Karpas-422 (cell line): ENCODE data around the gene ASTN2. TPM values are rescaled to one million over a fixed set of nuclear protein-coding genes. Genes with fewer than 3 reads are reported as not detected.

Source experiments
- DNase-seq: peaks from one replicate; pipeline ENCODE4 v3.0.0-alpha.2; 2015
- H2AFZ ChIP-seq: fragments of 200-600 bp; sonication (generic); 2 replicates; pipeline ENCODE4 v1.6.1; 2014; ENCODE audit warnings: antibody characterized with exemption, low read length, mixed read lengths
- H3K27ac ChIP-seq: fragments of 200-600 bp; sonication (generic); 2 replicates; pipeline ENCODE4 v1.5.1; 2014; ENCODE audit warnings: mild to moderate bottlenecking, low read length, moderate library complexity
- H3K27me3 ChIP-seq: fragments of 200-600 bp; sonication (generic); 2 replicates; pipeline ENCODE4 v1.6.1; 2014; ENCODE audit warnings: low read length, mixed read lengths
- H3K36me3 ChIP-seq: fragments of 200-600 bp; sonication (generic); 2 replicates; pipeline ENCODE4 v1.6.1; 2014; ENCODE audit warnings: low read length, mixed read lengths; ENCODE audit not compliant: insufficient read depth
- H3K4me1 ChIP-seq: fragments of 200-600 bp; sonication (generic); 2 replicates; pipeline ENCODE4 v1.6.1; 2014; ENCODE audit warnings: mild to moderate bottlenecking, low read length, mixed read lengths
- H3K4me2 ChIP-seq: fragments of 200-600 bp; sonication (generic); 2 replicates; pipeline ENCODE4 v1.6.1; 2014; ENCODE audit warnings: low read length, low read depth, mild to moderate bottlenecking; ENCODE audit not compliant: poor library complexity, severe bottlenecking
- H3K4me3 ChIP-seq: fragments of 200-600 bp; sonication (generic); 2 replicates; pipeline ENCODE4 v1.5.1; 2014; ENCODE audit warnings: mild to moderate bottlenecking, antibody characterized with exemption, low read length, mixed read lengths
- H3K79me2 ChIP-seq: fragments of 200-600 bp; sonication (generic); 2 replicates; pipeline ENCODE4 v1.6.1; 2014; ENCODE audit warnings: mild to moderate bottlenecking, low read length, mixed read lengths
- H3K9ac ChIP-seq: fragments of 200-600 bp; sonication (generic); 2 replicates; pipeline ENCODE4 v1.6.0; 2014; ENCODE audit warnings: low read length
- H3K9me2 ChIP-seq: fragments of 200-600 bp; sonication (generic), shearing (Covaris generic); replicated peaks from 2 replicates; pipeline ENCODE4 v1.6.0; 2014; ENCODE audit warnings: mild to moderate bottlenecking, low read length, moderate library complexity; ENCODE audit not compliant: insufficient read depth
- H3K9me3 ChIP-seq: fragments of 300-700, 200-600 bp; sonication (generic); 2 replicates; pipeline ENCODE4 v1.6.1; 2014; ENCODE audit warnings: low read length, mixed read lengths
- H4K20me1 ChIP-seq: fragments of 200-600 bp; sonication (generic); 2 replicates; pipeline ENCODE4 v1.6.1; 2014; ENCODE audit warnings: mild to moderate bottlenecking, antibody characterized with exemption, low read length, low read depth; ENCODE audit not compliant: insufficient read depth
- total RNA-seq: library from RNA; depleted of rRNA; stranded (reverse); fragments of >200 nt; shearing (Covaris generic); gene quantifications from 2 replicates; pipeline ENCODE4 v1.2.3, GENCODE V29; 2014; ENCODE audit warnings: low replicate concordance

The ASTN2 gene
- total RNA-seq, 1 experiment from 2014 or later: 5.3 TPM

- H3K4me1 ChIP-seq: no peaks in the 10 kb centered on the region
- H3K9me3 ChIP-seq: no peaks in the 10 kb centered on the region
- no peaks in the 10 kb centered on the region for H3K27me3 ChIP-seq
- no peaks in the 10 kb centered on the region for H4K20me1 ChIP-seq
- H3K4me2 ChIP-seq: no peak overlapping the region
- no peaks in the 10 kb centered on the region for H3K9me2 ChIP-seq
- DNase-seq: no peak
- no peak overlapping the region for H3K4me3 ChIP-seq
- no peaks in the 10 kb centered on the region for H3K79me2 ChIP-seq
- H3K27ac ChIP-seq: no peak overlapping the region
- no peak overlapping the region for H2AFZ ChIP-seq
- H3K36me3 ChIP-seq: no peaks in the 10 kb centered on the region
- H3K9ac ChIP-seq: no peak overlapping the region
These were observed 693.4 kb downstream of the ASTN2 start for GRCh38 chr9:116721411-116721810.

DNA sequence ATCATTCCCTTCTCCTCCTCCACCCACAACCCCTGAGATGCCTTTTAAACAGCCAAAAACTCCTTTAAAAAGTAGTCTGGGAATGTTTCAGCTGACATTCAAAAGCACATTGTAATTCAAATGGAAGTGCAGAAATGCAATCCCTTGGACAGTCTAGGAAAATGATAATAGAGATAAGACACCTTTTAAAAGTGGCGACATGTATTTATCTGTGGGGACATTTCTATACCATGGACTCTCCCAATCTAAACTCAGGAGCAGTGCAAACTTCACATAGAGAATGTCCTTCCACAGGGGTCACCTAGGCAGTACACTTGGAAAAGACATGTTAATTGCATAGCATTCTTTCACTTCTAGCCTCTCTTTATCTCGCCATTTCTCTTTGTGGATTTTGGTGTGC is 694.7 kb downstream of the ASTN2 start:
- H3K4me3 ChIP-seq: no peak overlapping the region
- H3K9ac ChIP-seq: no peak overlapping the region

DNA sequence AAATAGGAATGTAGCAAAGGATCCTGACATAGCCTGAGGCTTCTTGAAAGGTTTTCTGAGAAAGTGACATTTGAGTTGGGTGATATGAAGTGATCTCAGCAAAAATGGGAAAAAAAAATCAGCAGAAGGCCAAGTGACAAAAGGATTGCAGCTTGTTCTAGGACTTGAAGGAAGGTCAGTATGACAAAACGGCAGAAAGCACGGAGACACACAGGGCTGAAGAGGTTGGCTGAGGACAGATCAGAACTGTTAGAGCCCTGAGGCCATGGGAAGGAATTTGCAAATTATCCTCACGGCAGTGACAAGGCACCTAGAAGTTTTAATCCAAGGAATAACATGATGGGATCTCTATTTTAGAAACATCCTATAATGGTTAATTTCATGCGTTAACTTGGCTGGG is 696.7 kb downstream of the ASTN2 start:
- Histone ChIP-seq H4K20me1 (no peaks in the 10 kb centered on the region), H2AFZ (no peak overlapping the region), H3K9me3 (no peaks in the 10 kb centered on the region), H3K9me2 (no peaks in the 10 kb centered on the region), H3K27me3 (no peaks in the 10 kb centered on the region), H3K4me2 (no peak overlapping the region), H3K9ac (no peak overlapping the region), H3K36me3 (no peaks in the 10 kb centered on the region), H3K4me1 (no peaks in the 10 kb centered on the region), H3K27ac (no peak overlapping the region), H3K4me3 (no peak overlapping the region), H3K79me2 (no peaks in the 10 kb centered on the region)
- no peak for DNase-seq

More for the DNA sequence above, 694.7 kb downstream of the ASTN2 start:
- no peaks in the 10 kb centered on the region for H3K79me2 ChIP-seq
- no peaks in the 10 kb centered on the region for H3K27me3 ChIP-seq
- no peaks in the 10 kb centered on the region for H3K36me3 ChIP-seq
- H3K27ac ChIP-seq: no peak overlapping the region
- H3K9me2 ChIP-seq: no peaks in the 10 kb centered on the region
- no peaks in the 10 kb centered on the region for H3K9me3 ChIP-seq
- no peak for DNase-seq
- H4K20me1 ChIP-seq: no peaks in the 10 kb centered on the region
- H3K4me1 ChIP-seq: no peaks in the 10 kb centered on the region
- H2AFZ ChIP-seq: no peak overlapping the region
- H3K4me2 ChIP-seq: no peak overlapping the region

DNA sequence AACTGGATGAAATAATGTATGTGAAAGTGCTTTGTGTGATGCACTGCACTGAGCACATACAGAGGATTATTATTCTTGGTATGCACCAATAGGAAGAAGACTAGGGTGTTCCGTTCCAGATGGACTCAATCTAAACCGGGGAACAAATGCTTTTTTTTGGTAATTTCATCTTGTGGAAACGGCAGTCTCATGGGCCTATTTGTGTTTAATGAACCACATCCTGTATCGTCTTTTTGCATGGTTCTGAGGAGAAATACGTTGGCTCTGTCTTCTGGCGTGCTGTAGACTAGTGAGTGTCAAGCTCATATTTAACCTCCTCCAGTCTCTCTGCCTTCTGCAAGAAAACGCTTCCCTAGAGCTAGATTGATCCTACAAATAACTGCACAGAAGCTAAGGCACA is 697.7 kb downstream of the ASTN2 start:
- Histone ChIP-seq H3K27ac (no peak overlapping the region), H4K20me1 (no peaks in the 10 kb centered on the region), H3K4me1 (no peaks in the 10 kb centered on the region), H3K27me3 (no peaks in the 10 kb centered on the region), H3K79me2 (no peaks in the 10 kb centered on the region), H3K9me2 (no peaks in the 10 kb centered on the region), H3K9ac (no peak overlapping the region), H3K9me3 (no peaks in the 10 kb centered on the region), H3K36me3 (no peaks in the 10 kb centered on the region), H3K4me3 (no peak overlapping the region), H3K4me2 (no peak overlapping the region), H2AFZ (no peak overlapping the region)
- no peak for DNase-seq

DNA sequence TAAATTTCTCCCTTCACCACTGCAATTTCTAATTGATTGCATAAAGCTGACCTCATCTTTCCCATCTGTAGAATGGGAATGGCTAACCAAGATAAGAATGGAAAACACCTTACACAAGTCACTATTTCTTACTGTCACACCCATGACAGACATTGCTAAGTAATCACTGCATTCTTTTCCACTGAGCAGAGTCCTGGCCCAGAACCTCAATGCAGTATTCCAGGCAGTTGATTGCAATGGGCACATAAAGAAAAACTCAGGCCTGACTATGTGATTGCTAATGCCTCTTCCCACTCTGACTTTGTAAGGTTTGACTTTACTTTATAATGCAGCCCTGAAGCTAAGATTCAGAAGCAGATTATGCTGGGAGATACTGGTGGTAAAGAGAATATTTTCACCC is 698.4 kb downstream of the ASTN2 start:
- no peak overlapping the region for H3K9ac ChIP-seq
- DNase-seq: no peak
- H3K4me1 ChIP-seq: no peaks in the 10 kb centered on the region
- H3K79me2 ChIP-seq: no peaks in the 10 kb centered on the region
- no peak overlapping the region for H2AFZ ChIP-seq
- no peaks in the 10 kb centered on the region for H3K36me3 ChIP-seq
- no peaks in the 10 kb centered on the region for H3K27me3 ChIP-seq
- H3K4me2 ChIP-seq: no peak overlapping the region
- H3K27ac ChIP-seq: no peak overlapping the region
- H3K4me3 ChIP-seq: no peak overlapping the region
- H3K9me2 ChIP-seq: no peaks in the 10 kb centered on the region
- no peaks in the 10 kb centered on the region for H3K9me3 ChIP-seq
- no peaks in the 10 kb centered on the region for H4K20me1 ChIP-seq

DNA sequence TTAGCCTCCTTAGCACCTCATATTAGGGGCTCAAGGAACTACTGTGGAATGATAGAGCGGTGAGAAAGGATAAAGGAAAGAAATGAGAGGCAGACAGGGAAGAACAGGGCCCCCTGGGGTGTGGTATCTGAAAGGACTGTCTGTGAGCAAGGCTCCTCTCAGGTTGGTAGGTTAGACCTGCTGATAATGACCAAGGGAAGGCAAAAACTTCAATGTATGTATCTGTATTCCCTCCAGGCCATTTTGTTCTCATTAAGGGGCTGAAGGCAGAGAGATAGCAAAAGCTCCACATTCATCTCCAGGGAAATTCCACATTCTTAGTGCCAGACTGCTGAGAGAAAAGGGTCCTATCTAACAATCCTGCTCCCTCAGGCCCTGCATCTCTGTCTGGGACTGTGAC is 699.1 kb downstream of the ASTN2 start:
- H3K4me2 ChIP-seq: no peak overlapping the region
- H3K36me3 ChIP-seq: no peaks in the 10 kb centered on the region
- no peaks in the 10 kb centered on the region for H3K9me2 ChIP-seq
- no peaks in the 10 kb centered on the region for H3K4me1 ChIP-seq
- no peak for DNase-seq
- no peaks in the 10 kb centered on the region for H4K20me1 ChIP-seq
- H3K4me3 ChIP-seq: no peak overlapping the region
- no peak overlapping the region for H2AFZ ChIP-seq
- H3K27ac ChIP-seq: no peak overlapping the region
- H3K27me3 ChIP-seq: no peaks in the 10 kb centered on the region
- H3K9me3 ChIP-seq: no peaks in the 10 kb centered on the region
- H3K9ac ChIP-seq: no peak overlapping the region
- no peaks in the 10 kb centered on the region for H3K79me2 ChIP-seq

GRCh38 chr9:116713271-116713670 is 701.6 kb downstream of the ASTN2 start:
- no peak overlapping the region for H3K27ac ChIP-seq
- no peak for DNase-seq
- H3K4me2 ChIP-seq: no peak overlapping the region
- no peak overlapping the region for H2AFZ ChIP-seq
- H3K36me3 ChIP-seq: no peaks in the 10 kb centered on the region
- no peaks in the 10 kb centered on the region for H3K9me3 ChIP-seq
- no peaks in the 10 kb centered on the region for H3K79me2 ChIP-seq
- no peak overlapping the region for H3K4me3 ChIP-seq
- H3K4me1 ChIP-seq: no peaks in the 10 kb centered on the region
- H3K9ac ChIP-seq: no peak overlapping the region
- no peaks in the 10 kb centered on the region for H3K27me3 ChIP-seq
- H4K20me1 ChIP-seq: no peaks in the 10 kb centered on the region
- H3K9me2 ChIP-seq: no peaks in the 10 kb centered on the region

DNA sequence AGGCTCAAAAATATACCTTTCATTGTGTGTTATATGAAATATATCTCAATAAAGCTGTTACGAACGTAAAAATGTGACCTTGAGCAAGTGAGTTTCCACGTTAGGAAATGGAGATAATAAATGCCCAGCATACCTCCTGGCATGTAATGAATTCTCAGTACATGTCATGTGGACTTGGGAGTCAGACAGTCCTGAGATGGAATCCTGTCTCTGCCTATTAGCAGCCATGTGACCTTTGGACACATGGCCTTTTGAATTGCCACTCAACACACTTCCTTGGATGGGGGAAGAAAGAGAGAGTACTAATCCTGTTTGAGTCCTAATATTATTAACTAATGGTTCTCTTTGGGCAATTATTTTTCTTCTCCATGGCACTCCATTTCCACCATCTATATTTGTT is 702.1 kb downstream of the ASTN2 start:
- no peak for DNase-seq

More for the DNA sequence above, 702.1 kb downstream of the ASTN2 start:
- no peak overlapping the region for H3K4me2 ChIP-seq
- no peaks in the 10 kb centered on the region for H4K20me1 ChIP-seq
- H3K9me2 ChIP-seq: no peaks in the 10 kb centered on the region
- no peaks in the 10 kb centered on the region for H3K4me1 ChIP-seq
- H3K9me3 ChIP-seq: no peaks in the 10 kb centered on the region
- H3K4me3 ChIP-seq: no peak overlapping the region
- no peaks in the 10 kb centered on the region for H3K27me3 ChIP-seq
- no peaks in the 10 kb centered on the region for H3K79me2 ChIP-seq
- no peak overlapping the region for H2AFZ ChIP-seq
- no peaks in the 10 kb centered on the region for H3K36me3 ChIP-seq
- no peak overlapping the region for H3K9ac ChIP-seq
- H3K27ac ChIP-seq: no peak overlapping the region
